ENCODE results near the gene PAX6.

PAX6 gene

DNA sequence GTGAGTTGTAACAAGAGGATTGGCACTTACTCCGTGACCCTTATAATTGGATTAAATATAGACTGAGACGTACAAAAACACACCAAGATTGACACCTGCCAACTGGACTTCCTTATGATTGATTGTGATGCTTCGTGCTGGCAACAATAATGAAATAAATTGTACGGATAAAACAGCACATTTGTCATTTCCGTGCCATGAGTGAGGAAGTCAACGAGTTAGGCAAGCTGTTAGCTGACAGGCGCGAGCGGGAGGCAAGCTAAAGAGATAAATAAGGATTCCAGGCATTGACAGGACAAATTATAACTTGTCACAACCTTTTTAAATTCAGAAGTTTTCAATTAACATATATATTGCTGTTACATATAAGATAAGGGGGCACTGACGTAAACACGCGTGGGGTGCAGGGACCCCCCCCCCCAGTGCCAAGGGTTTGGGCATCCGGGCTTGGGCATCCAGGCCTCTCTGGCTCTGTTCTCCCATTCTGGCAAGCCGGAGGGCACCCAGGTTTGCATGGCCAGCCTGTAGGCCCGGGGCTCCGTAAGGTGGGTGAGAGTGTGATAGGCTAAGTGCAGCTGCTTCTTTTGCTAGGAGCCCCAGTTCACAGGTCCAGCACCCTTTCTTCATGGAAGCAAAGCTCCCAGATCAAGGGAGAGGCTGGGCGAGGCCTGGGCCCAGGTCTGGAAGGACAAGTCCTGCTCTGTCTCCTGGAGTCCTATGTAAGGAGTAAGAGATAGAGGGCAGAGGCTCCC is 11.2 kb upstream of the PAX6 start:
- peak in 1 of 2 experiments; percentile 14 for DNase-seq

DNA sequence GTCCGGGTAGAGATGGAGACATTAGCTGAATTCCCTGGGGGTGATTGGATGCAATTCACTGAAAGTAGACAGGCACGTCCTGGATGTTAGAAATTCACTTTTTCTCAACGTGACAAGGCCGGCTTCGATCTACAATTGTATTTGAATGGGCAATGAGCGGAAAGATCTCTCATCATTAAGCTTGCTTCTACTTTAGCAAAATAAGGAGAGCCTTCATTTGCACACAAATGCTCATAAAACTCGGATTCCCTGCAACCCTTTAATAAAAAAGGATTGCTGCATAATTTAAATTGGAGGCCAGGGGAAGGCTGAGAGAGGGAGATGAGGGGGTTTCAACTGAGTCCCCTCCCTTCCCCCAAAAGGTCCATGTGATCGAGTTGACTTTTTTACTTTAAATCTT is 10.6 kb upstream of the PAX6 start:
- DNase-seq, result no peak

DNA sequence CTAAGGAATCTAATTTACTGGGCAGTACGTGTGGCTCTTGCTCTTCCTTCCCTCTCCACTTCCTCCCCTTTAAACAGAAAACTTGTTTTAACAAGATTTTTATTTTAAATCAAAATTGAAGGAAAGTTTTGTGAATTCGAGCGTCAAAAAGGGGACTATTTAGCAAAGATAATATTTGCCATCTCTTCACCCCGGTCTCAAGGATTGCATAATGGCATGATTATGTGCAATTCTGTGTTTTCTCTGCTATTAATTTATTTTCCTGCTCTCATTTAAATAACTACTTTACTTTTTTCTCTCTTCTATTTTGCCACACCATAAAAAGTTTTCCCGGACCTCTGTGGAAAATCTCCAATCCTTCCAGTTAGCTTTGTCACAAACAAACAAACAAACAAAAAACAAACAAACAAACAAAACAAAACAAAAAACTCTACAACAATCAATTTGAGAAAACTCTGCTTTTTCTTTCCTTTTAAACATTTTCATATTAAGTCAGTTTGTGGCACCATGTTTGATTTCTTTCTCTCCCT is 10.2 kb upstream of the PAX6 start:
- DNase-seq, result no peak

DNA sequence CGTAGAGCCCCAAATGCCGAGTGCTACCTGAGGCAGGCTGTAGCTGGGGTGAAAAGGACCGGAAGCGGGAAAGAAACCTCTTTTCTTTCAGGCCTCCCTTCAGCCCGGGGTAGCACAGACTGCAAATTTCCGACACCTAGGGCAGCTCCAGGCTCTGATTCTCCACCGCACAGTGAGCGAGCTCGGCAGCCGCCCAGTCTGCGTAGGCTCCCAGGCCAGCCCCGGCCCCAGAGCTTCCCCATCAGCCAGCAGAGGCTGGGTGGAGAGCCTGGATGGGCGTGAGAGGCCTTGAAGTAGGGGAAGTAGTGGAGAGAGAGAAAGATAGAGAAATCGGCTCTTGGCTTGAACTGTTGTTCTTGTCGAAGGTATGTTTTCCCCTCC is 9.3 kb upstream of the PAX6 start:
- peak in 1 of 2 experiments; percentile 25 for DNase-seq

DNA sequence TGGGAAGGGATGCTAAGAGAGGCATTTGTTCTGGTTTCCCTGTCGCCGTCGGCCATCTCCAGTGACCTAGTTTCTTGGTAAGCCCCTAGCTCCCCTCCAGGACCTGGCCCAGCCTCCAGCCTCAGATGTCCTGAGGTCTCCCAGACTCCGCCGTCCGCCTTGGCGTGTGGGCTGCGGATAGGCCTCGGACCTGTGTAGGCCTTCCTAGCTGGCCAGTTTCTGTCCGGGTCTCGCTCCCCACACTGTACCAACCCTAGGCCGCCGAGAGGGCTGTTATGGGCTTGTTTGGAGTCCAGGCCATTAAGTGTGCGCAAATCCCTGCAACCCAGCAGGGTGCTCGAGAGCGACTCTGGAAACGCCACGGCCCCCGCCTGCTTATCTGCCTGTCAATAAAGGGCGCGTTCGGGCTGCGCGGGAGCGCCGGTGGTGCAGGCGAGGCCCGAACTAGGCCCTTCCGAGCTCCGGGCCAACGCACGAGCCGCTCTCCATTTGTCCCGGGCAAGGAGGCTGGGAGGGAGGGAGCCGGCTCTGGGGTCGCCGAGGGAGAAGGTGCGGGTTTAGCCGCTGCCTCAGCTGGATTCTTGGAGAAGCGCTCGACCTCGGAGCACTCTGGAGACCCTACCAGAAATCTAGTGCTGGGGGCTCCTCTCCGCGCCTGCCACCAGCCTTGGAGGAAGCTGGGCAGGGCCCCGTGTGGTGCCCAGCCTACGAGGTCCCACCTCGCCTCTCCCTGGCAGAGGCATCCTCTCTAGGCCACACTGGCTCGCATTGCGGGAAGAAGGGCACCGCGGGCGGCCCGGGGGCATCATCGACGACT is 8.7 kb upstream of the PAX6 start:
- DNase-seq, result peak in 1 of 2 experiments; percentile 27

DNA sequence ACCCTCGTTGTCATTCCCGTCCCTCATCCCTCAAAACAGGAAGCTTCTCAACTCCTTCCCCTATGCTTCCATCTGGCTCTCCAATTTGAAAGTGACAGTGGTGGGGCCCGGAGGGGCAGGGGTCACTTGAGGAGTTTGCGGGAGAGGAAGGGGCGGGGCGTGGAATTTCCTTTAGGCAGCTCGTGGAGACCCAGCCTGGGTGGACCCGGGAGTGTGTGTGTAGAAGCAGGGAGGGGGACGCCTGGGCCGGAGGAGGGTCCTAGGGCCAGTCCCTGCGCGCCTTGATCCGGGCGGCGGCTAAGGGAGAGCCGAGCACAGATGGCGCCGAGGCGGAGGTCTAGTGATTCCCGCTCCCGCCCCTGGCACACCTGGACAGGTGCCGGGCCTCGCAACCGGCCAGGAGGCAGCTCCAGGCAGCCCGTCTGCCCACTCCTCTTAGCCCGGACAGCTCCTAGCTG is 7.8 kb upstream of the PAX6 start:
- no peak for DNase-seq

DNA sequence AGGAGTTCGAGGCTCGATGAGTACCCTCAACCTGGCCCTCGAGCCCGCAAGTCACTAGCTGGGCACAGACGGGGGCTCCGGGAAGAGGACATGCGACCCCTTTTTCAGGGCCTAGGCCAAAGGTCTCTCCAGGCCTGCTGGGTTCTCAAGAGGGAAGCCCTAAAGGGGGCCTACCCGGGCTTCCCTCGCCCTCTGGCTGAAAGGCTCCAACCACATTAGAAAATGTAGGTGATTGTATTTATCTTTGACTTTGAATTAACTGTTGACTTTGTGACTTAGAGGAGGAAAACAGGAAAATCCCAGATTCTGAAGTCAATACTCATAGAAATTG is 7.3 kb upstream of the PAX6 start:
- peak in 1 of 2 experiments; percentile 23 for DNase-seq

DNA sequence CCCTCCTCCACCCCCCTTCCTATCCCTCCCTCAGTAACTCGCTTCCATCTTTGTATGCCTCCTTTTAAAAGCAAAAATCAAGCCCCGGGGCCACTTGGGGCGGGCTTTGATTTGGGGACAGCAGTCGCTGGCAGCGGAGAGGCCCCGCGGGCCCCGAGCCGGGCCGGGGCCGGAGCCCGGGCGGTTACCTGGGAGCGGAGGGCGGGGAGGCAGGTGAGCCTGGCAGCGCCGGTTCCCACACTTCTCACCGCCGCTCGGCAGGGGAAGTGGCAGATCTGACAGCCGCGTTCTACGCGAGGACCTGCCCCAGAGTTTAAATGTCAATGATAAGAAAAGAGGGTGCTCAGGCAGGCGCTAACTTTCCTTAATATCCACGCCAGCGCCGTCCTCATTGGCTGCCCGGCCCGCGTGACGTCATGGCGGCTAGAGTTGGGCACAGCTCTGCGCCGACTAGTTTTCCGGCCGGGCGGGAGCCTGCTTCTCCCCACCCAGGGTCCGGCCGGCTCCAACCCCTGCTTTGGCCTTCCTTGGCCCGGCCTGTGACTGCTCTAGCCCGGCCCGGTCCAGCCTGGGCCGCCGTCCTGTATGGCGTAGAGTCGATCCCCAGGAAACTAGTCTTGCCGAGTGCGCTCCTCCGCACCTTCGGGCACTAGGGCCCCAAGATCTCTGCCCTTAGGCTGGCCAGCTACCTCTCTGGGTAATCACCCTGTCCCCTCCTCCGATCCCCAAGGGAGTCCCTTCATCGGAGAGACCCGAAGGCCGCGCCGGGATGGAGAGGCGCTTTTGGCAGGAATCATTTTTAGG is 6.7 kb upstream of the PAX6 start:
- DNase-seq, result peak in 1 of 2 experiments; percentile 39

DNA sequence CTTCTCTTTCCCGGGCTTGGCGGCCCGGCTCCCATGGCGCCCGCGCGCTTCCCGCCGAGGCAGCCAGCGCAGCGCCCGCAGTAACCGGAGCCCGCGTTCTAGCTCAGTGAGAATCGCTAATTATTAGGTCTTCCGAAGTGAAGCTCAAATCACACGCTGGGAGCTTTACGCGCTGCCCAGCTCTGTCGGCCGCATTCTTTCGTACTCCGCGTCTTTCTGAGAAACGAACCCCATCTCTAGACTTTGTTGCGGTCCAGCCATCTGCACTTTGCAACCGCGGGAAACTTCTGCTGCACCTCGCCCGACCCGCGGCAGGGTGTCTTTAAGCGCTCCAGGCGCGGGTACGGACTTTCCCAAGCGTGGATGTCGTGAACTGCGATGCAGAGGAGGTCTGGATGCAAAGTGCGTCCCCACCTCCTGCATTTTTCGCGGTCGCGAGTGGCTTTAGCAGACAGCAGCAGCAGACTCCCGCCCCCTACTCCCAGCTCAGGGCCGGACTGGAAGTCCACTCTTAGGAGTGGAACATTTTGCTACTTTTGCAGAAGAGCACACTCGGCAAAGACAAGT is 6.0 kb upstream of the PAX6 start:
- DNase-seq, result peak; percentile 29 to 48

DNA sequence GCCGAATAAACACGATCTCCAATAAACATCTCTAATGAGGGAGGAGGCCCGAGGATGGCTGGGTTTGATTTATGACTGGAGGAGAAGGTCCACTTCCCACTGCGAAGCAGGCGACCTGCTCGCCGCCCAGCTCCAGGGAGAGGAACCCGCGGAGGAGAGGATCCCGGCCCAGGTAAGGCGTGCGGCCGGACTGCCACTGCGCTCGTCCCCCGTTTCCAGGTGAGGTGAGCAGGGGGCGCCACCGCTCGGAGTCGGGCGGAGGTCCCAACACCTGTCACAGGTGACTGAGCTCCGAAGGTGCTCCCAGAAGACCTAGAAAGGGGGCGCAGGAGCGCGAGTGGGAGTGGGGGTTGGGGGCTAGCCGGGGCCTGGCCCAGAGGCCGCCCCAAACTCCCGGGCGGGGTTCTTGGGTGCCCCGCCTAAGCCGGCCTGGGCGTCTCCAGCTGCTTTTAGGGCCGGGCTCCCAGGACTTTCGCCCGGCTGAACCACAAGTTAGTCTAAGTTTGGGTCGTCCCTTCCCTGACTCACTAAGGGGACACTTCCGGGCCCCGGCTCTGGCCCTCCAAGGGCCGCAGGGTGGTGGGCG is 5.4 kb upstream of the PAX6 start:
- DNase-seq, result peak in 1 of 2 experiments; percentile 30

DNA sequence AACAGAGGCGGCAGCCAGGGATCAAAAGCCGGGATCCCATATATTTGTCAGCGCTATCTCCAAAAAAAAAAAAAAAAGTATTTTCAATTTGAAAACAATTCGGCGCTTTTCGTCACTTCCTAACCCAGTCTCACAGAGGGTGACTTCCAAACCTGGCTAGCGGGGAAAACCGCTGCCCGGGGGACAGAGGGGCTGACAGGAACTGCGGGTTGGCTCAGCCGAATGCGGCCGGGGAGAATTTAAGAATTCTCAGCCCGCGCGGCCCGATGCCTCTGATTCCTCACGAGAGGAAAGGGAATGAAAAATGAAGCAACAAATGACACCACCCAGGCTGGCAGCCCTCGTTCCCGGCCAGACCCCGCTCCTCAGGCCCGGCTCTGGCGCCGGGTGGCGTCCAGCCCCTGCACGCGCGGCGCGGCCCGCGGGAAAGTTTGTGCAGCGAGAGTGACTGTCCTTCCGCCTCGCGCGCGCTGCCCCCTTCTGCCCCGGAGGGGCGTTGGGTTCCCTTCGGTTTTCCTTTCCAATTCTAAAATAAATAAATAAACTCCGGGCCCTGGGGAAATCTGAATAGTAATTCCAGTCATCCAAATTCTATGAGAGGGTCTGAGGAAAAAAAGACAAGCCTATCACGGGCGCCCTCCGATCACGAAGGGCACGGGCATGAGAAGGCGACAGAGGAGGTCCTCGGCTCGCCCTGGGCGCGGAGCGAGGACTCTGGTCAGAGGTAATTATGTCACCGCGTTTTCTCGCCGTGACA is 4.8 kb upstream of the PAX6 start:
- peak; percentile 33 to 34 for DNase-seq

DNA sequence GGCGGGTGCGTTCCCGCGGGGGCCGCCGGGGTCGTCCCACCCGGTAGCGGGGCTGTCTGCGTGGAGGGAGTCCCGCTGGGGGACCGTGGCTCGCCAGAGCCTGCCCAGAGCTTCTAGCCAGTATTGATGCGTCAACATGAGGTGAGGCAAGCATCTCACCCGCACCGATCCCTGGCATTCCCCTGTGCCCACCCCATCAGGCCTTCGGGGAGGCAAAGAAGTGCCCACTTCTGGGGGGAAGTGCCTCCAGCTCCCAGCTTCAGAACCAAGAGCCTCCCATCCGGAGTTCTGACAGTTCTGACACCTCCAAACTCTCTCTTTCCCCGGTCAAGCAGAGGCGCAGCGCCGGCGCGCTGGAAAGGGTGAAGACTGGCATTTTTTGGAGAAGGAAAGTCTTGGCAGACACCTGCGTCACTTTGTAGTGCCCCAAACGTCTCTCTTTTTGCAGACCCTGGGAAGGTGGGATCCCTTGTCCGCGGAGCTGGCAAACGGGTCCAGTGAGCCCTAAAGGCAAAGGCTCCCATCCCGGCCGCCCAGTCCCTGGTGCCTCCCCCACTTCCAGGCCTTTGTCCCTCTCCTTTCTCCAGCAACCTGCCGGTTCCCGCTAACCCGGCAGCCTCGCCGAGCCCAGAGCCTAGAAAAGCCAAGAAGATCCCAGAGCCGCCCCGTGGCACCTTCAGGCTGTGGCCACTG is 3.2 kb upstream of the PAX6 start:
- peak; percentile 37 to 39 for DNase-seq

DNA sequence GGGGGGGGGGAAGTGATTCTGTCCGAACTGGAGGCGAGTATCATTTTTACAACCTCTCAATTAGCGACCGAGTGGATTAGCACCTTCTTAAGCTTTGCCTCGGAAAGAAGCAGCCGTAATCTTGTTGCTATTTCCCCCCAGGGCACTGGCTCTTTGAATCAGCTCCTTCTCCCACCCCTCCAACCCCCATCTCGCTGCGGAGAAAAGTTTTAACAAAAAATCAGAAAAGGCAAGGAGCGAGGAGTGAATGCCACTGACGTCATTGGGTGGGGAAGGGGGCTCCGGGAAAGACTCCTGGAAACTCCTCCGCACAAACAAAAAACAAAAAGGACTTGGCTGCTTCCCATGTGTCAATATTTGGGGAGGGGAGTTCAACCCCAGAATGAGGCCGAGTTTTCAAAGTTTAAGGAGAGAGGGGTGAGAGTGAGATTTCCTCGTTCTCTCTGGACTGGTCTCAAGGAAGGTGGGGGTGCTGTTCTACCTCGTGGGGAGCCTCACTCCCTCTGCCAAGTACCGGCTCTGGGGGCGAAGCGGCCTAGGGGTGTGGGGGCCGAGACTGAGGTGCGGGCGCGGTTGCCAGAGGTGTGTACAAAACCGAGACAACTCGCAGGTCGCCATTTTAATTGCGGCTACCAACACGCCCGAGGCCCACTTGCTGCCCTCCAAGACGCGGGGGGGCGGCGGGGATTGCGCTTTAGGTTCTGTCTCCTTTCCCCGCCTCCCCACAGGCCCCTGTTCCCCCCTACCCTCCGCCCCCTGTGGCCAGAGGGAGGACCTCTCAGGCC is 2.5 kb upstream of the PAX6 start:
- DNase-seq, result peak in 1 of 2 experiments; percentile 29

DNA sequence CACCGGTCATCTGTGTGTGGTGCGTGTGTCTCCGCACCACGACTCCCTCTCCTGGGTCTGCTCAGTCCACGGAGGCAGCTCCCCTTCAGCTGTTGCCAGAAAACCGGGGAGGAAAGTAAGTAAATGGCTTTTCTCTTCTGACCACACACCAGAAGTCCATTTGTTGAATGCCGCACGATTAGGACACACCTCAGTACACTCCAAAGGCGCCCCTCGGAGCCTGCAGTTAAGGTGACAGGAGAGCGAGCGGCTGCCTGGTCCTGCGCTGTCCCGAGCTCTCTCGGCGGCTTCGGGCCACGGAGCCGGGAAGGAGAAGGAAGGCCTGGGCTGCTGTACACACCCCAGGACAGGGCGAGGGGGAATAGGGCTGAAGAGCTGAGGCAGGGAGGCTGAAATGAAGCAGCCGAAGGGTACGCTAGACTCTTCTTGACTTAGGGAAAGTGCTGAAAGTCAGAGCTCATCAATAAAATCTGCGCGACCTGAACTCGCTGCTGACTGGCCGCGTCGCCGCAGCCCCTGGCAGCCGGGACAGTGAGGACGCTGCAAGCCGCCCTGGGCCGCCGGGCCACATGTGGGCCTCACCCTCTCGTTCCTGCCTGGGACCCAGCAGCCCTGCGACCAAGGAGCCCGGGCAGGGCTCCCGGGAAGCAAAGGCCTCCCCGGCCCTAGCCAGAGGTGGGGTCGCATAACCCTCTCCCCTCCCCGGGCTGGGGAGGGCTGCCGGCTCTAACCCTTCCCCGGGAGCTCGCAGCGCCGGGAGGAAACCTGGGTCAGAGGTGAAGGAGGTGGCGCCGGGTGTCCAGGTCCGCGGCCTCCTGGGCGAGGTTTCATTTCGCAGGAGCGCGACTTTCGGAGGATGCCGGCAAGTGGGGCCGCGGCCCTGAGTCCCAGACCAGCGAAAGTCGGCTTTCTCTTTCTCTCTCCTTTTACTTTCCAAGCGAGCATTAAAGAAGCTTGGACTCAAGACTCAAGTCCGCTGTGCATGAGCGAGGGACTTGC is 1.6 kb upstream of the PAX6 start:
- peak; percentile 42 to 45 for DNase-seq

DNA sequence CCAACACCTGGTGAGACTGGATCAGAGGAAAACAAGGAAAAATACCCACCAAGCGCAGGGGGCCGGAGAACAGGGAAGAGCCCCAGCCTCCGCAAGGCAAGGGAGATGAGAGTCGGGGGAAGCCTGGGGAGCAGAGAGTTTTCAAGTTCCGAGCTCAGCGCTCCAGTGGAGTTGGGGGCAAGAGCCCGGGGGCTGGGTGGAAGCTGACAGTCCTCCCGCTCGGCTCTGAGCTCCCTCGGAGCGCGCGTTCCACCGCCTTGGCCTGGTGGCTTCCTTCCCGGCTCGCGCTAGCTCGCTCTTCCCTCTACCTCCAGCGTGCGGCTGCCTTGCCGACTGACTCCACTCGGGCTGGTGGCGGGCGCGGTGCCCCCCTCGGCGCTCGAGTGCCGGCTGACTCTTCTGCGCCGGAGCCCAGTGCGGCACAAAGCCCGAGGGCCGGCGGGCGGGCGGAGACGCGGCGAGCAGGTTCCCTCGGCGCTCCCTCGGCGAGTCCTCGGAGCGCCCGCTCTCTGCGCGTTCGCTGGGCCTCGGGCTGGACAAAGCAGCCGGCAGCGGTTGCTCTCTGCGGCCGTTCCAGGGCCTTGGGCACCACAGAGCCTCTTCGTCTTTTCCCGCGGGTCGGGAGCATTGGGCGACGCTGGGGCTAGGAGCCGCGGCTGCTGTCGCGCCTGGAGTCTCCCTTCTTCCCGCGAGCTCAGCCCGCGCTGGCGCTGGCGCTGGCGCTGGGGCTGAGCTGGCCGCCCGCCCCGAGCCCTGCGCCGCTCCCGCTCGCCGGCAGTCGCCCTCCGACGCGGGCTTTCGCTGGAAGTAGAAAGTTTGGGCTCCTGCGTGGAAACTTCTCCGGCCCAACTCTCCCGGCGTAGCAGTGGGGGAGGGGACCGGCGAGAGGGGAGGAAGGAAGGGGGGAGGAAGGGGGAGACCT is 1.0 kb downstream of the PAX6 start:
- peak; percentile 41 to 54 for DNase-seq

DNA sequence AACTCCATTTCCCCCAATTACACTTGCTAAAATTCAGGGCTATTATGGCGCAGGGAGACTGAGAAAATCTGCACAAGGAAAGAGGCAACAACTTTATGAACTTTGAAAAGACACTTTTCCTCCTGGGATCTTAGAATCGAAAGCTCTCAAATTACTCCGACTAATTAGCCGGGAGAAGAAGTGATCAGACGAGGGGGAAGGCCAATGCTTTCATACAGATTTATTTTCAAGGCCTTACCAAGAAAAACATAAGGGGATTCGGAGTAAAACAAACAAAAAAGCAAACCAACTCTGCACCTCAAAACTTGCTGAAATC is 1.6 kb downstream of the PAX6 start:
- DNase-seq, result no peak

DNA sequence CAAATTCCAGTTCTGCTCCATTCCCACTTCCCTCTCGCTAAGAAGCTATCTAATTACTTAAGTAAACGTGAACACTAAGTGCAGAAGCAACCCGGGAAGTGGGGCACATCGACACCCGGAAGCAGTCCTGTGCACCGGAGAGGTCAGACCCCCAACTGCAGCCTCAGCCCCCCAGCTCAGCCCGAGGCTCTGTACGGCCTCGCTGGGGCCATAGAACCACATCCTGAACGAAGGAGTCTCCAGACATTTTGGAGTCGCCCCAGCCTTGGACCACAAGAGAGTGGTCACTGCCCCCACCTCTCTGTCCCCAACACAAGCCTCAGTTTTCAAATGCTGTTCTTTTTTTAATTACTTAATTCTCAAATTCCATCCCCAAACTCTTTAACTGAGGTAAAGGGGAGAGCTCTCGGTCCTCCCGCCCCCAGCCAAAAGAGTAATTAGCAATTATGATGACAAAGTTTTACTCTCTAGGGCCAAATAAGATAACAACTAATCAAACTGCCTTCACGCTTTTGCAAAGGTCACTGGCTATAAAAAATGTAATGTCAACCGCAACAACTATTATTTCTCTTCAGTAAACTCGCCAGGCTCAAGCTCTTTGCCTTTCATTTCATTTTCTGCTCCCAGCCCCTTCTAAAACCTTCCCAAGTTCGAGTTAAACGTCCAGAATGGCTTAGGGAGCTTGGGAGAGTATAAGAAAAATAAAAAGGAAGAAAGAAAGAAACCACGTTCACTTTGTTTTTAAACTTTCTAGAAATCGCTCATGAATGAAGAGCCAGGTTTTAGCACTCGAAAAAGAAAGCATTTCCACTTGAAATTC is 2.2 kb downstream of the PAX6 start:
- no peak for DNase-seq
